GM08714 (cell line): ENCODE data around the gene RCSD1.

Experiments used
- H3K4me3 ChIP-seq: fragments of 200-500 bp; sonication (Bioruptor generic); 2 replicates; pipeline ENCODE4 v1.5.1; 2014; ENCODE audit warnings: mild to moderate bottlenecking, low read length, inconsistent platforms
- ZNF274 ChIP-seq: IDR thresholded peaks from 2 replicates; pipeline ENCODE4 v1.6.1; 2012; ENCODE audit warnings: mild to moderate bottlenecking, low read depth, low read length

The RCSD1 gene

GRCh38 chr1:167627865-167628641 is 2.0 kb upstream of the RCSD1 start:
- no peak for TF ChIP-seq ZNF274

GRCh38 chr1:167628741-167629515 is 1.1 kb upstream of the RCSD1 start:
- TF ChIP-seq ZNF274: no peak
- peak overlapping the region; percentile 75; the same call in 1 of the 2 replicates for H3K4me3 ChIP-seq

More at GRCh38 chr1:167627865-167628641, 2.0 kb upstream of the RCSD1 start:
- H3K4me3 ChIP-seq: peak overlapping the region; percentile 19; the same call in 1 of the 2 replicates

- TF ChIP-seq ZNF274: no peak
- H3K4me3 ChIP-seq: peak overlapping the region; percentile 93
Measured at GRCh38 chr1:167630568-167631385, 745 bp downstream of the RCSD1 start.

- peak overlapping the region; percentile 93 for H3K4me3 ChIP-seq
Measured at GRCh38 chr1:167631386-167631935, 1.4 kb downstream of the RCSD1 start.

GRCh38 chr1:167631936-167632614 is 2.0 kb downstream of the RCSD1 start:
- TF ChIP-seq ZNF274: no peak
- H3K4me3 ChIP-seq: peak overlapping the region; percentile 93; the same call in 1 of the 2 replicates

More at GRCh38 chr1:167631386-167631935, 1.4 kb downstream of the RCSD1 start:
- no peak for TF ChIP-seq ZNF274

GRCh38 chr1:167633258-167633944 is 3.4 kb downstream of the RCSD1 start:
- peak overlapping the region; percentile 28; the same call in 1 of the 2 replicates for H3K4me3 ChIP-seq
- TF ChIP-seq ZNF274: no peak

- TF ChIP-seq ZNF274: no peak
- no peak overlapping the region for H3K4me3 ChIP-seq
Measured at GRCh38 chr1:167634435-167634834, 4.4 kb downstream of the RCSD1 start.

GRCh38 chr1:167635156-167635648 is 5.2 kb downstream of the RCSD1 start:
- no peak overlapping the region for H3K4me3 ChIP-seq

GRCh38 chr1:167635941-167636340 is 5.9 kb downstream of the RCSD1 start:
- H3K4me3 ChIP-seq: no peak overlapping the region
- TF ChIP-seq ZNF274: no peak

More at GRCh38 chr1:167635156-167635648, 5.2 kb downstream of the RCSD1 start:
- no peak for TF ChIP-seq ZNF274

- no peak for TF ChIP-seq ZNF274
- no peak overlapping the region for H3K4me3 ChIP-seq
Measured at GRCh38 chr1:167638064-167638463, 8.0 kb downstream of the RCSD1 start.

- no peak overlapping the region for H3K4me3 ChIP-seq
- no peak for TF ChIP-seq ZNF274
Measured at GRCh38 chr1:167640051-167640450, 10.0 kb downstream of the RCSD1 start.

- no peak overlapping the region for H3K4me3 ChIP-seq
Measured at GRCh38 chr1:167641786-167642500, 11.9 kb downstream of the RCSD1 start.

More at GRCh38 chr1:167641786-167642500, 11.9 kb downstream of the RCSD1 start:
- no peak for TF ChIP-seq ZNF274
